ENCODE results near the gene LAMC2. TPM values are rescaled to one million over a fixed set of nuclear protein-coding genes. Genes with fewer than 3 reads are reported as not detected.
A peak's percentile ranks its signal among the peaks of the same experiment; 100 is the strongest.

The LAMC2 gene
- total RNA-seq, 1 donor from 2014 or later, result 13.9 TPM

DNA sequence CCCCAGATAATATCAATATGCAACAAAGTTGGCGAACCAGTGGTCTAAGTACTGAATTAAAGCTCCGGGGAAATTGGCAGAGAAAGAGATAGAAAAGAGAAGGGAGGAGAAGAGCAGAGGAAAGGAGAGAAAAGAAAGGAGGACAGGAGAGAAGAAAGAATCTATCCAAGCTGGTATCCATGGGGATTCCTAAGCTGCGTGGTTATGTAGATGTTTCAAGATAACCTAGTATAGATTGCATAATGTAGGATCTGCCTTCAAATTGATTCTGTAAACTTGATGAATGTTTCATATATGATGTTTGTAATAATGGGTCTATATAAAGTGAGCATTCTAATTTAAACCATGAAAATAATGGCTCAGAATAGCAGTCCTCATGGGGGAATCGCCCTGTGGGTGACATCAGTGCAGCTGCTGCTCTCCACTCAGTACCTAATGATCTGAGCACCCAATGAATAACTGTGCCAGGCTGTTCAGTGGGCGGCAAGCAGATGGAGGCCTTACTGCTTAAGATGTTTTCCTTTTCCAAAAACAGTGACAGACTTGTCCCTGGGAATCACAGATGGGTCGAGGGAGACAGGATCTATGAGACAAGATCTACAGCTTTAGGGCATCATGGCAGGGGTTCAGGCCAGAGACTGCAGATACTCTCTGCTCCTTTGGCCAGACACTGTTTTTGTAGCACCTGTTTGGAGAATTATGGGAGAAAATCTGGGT is 78.0 kb downstream of the LAMC2 start:
- no peaks in the 10 kb centered on the region for H4K20me1 ChIP-seq (ENCODE audit: insufficient read depth, low read length)
- H3K27ac ChIP-seq (ENCODE audit: low read depth, low read length), result no peak overlapping the region
- H3K9ac ChIP-seq (ENCODE audit: low read length), result no peak overlapping the region
- no peaks in the 10 kb centered on the region for H3K9me3 ChIP-seq (ENCODE audit: insufficient read depth, low read depth, low read length)
- no peaks in the 10 kb centered on the region for H3K79me2 ChIP-seq (ENCODE audit: insufficient read depth, low read length)
- Mint-ChIP-seq H3K27me3 (ENCODE audit: low read depth, unreplicated experiment) (peaks cover 6% of the 10 kb centered on the region), H3K4me3 (ENCODE audit: unreplicated experiment) (no peak overlapping the region), H3K27ac (ENCODE audit: unreplicated experiment) (no peak overlapping the region), H3K9me3 (ENCODE audit: unreplicated experiment) (no peaks in the 10 kb centered on the region), H3K36me3 (ENCODE audit: low read depth, unreplicated experiment) (no peaks in the 10 kb centered on the region), H3K4me1 (ENCODE audit: low read depth, unreplicated experiment) (peaks cover 10% of the 10 kb centered on the region)
- FAIRE-seq (no peak), DNase-seq (ENCODE audit: low read depth) (no peak)
- H3K4me2 ChIP-seq (ENCODE audit: low read length), result no peak overlapping the region
- no peaks in the 10 kb centered on the region for H3K27me3 ChIP-seq (ENCODE audit: insufficient read depth, low read length)
- H2AFZ ChIP-seq (ENCODE audit: low read depth, low read length), result no peak overlapping the region
- H3K4me1 ChIP-seq (ENCODE audit: insufficient read depth, low read length), result peaks cover 15% of the 10 kb centered on the region
- no peak overlapping the region for H3K4me3 ChIP-seq (ENCODE audit: insufficient read depth, low read depth, low read length)
- H3K36me3 ChIP-seq (ENCODE audit: insufficient read depth, low read length), result no peaks in the 10 kb centered on the region
- no peak for TF ChIP-seq CTCF (IDR thresholded peaks at IDR 0.05; ENCODE audit: insufficient read depth, low read depth, low read length)
- TF ChIP-seq EZH2 (IDR thresholded peaks at IDR 0.05; ENCODE audit: insufficient read depth, low read length), result no peak

GRCh38 chr1:183267646-183268431 is 81.8 kb downstream of the LAMC2 start:
- Mint-ChIP-seq H3K4me3 (ENCODE audit: unreplicated experiment) (no peak overlapping the region), H3K4me1 (ENCODE audit: low read depth, unreplicated experiment) (peaks cover 18% of the 10 kb centered on the region), H3K9me3 (ENCODE audit: unreplicated experiment) (no peaks in the 10 kb centered on the region), H3K36me3 (ENCODE audit: low read depth, unreplicated experiment) (no peaks in the 10 kb centered on the region), H3K27me3 (ENCODE audit: low read depth, unreplicated experiment) (peaks cover 6% of the 10 kb centered on the region), H3K27ac (ENCODE audit: unreplicated experiment) (peak overlapping the region; percentile 93)
- no peaks in the 10 kb centered on the region for H4K20me1 ChIP-seq (ENCODE audit: insufficient read depth, low read length)
- no peaks in the 10 kb centered on the region for H3K79me2 ChIP-seq (ENCODE audit: insufficient read depth, low read length)
- no peaks in the 10 kb centered on the region for H3K9me3 ChIP-seq (ENCODE audit: insufficient read depth, low read depth, low read length)
- peak overlapping the region; percentile 43 for H3K9ac ChIP-seq (ENCODE audit: low read length)
- no peaks in the 10 kb centered on the region for H3K27me3 ChIP-seq (ENCODE audit: insufficient read depth, low read length)
- peak overlapping the region; percentile 61 for H3K4me2 ChIP-seq (ENCODE audit: low read length)
- peak overlapping the region; percentile 64 for H3K27ac ChIP-seq (ENCODE audit: low read depth, low read length)
- FAIRE-seq, result peak; percentile 90
- no peaks in the 10 kb centered on the region for H3K36me3 ChIP-seq (ENCODE audit: insufficient read depth, low read length)
- DNase-seq (ENCODE audit: low read depth), result peak; percentile 97
- H3K4me3 ChIP-seq (ENCODE audit: insufficient read depth, low read depth, low read length), result no peak overlapping the region
- H3K4me1 ChIP-seq (ENCODE audit: insufficient read depth, low read length), result peaks cover 40% of the 10 kb centered on the region
- no peak for TF ChIP-seq EZH2 (IDR thresholded peaks at IDR 0.05; ENCODE audit: insufficient read depth, low read length)
- TF ChIP-seq CTCF (IDR thresholded peaks at IDR 0.05; ENCODE audit: insufficient read depth, low read depth, low read length), result no peak
- peak overlapping the region; percentile 40 for H2AFZ ChIP-seq (ENCODE audit: low read depth, low read length)
